K562 (cell line): ENCODE data around the gene RABIF. TPM values are rescaled to one million over a fixed set of nuclear protein-coding genes. Genes with fewer than 3 reads are reported as not detected.

Experiments
- ADNP ChIP-seq: fragments of 200-800 bp; sonication (Bioruptor generic); IDR thresholded peaks from 2 replicates; pipeline ENCODE4 v1.6.1; 2016; ENCODE audit warnings: missing genetic modification characterization, missing compliant biosample characterization
- CBX2 ChIP-seq: fragments of 200-600 bp; sonication (generic); IDR thresholded peaks from one replicate; pipeline ENCODE4 v1.6.1; 2012; ENCODE audit warnings: mild to moderate bottlenecking, low read length, inconsistent platforms; ENCODE audit not compliant: insufficient read depth, poor library complexity, severe bottlenecking
- CTCFL ChIP-seq: IDR thresholded peaks from 2 replicates; pipeline ENCODE4 v1.6.1; 2011; ENCODE audit warnings: borderline replicate concordance, low read depth, mild to moderate bottlenecking, moderate library complexity, low read length; ENCODE audit not compliant: insufficient read depth, poor library complexity, severe bottlenecking
- HMGN3 ChIP-seq: IDR thresholded peaks from 2 replicates; pipeline ENCODE4 v1.6.1; 2011; ENCODE audit warnings: borderline replicate concordance, low read depth, mild to moderate bottlenecking, mixed read lengths, low read length; ENCODE audit not compliant: insufficient read length; ENCODE audit errors: extremely low read depth
- PPARD ChIP-seq: fragments of 250-450 bp; sonication (Bioruptor Pico); IDR thresholded peaks from 2 replicates; pipeline ENCODE4 v1.8.0; 2022; ENCODE audit warnings: inconsistent platforms, mild to moderate bottlenecking, moderate library complexity
- SP2 ChIP-seq: IDR thresholded peaks from 2 replicates; pipeline ENCODE4 v1.6.1; 2011; ENCODE audit warnings: mild to moderate bottlenecking, low read depth, low read length, moderate library complexity; ENCODE audit not compliant: poor library complexity, severe bottlenecking; ENCODE audit errors: extremely low read depth
- TAF15 ChIP-seq: fragments of 200-400 bp; formaldehyde crosslinking; IDR thresholded peaks from 2 replicates; pipeline ENCODE4 v1.6.1; 2017; ENCODE audit warnings: mild to moderate bottlenecking, low read depth, low read length, moderate library complexity
- TEAD1 ChIP-seq, 2 experiments: fragments of 450-650 bp in 1 of 2; sonication (generic) in 1 of 2; formaldehyde crosslinking; IDR thresholded peaks; 2 replicates each; pipeline versions ENCODE4 v1.4.0 to v1.8.0; 2020 to 2022; ENCODE audit warnings: mild to moderate bottlenecking in 2 of 2, missing genetic modification reagents in 1 of 2
- ZNF124 ChIP-seq: sonication (generic); formaldehyde crosslinking; IDR thresholded peaks from 2 replicates; pipeline ENCODE4 v1.8.1; 2022; ENCODE audit warnings: missing genetic modification reagents
- ZNF384 ChIP-seq: IDR thresholded peaks from 2 replicates; pipeline ENCODE4 v1.6.1; 2012; ENCODE audit warnings: low read depth, low read length, improper control_type of control experiment
- ZNF407 ChIP-seq: fragments of 450-650 bp; IDR thresholded peaks from 2 replicates; pipeline ENCODE4 v1.6.1; 2016; ENCODE audit warnings: low read depth
- ZNF740 ChIP-seq, 3 experiments: fragments of 200-800 bp in 1 of 3; sonication (Bioruptor generic) in 1 of 3; sonication (generic) in 1 of 3; formaldehyde crosslinking in 1 of 3; IDR thresholded peaks; 2 replicates each; pipeline versions ENCODE4 v1.6.1 to v1.8.0; 2016 to 2022; ENCODE audit warnings: mild to moderate bottlenecking in 2 of 3, missing compliant biosample characterization in 2 of 3, missing genetic modification characterization in 2 of 3, missing genetic modification reagents in 1 of 3
- polyA plus RNA-seq, 8 experiments: library from polyadenylated mRNA; depleted of rRNA in 4 of 8; stranded (reverse) in 5 of 8; unstranded in 3 of 8; fragments of >200 nt; fragmentation: Nextera tagmentation in 2 of 8; fragmentation: Illumina TruSeq in 1 of 8; extraction: Ambion mirVana in 2 of 8; extraction: Trizol in 1 of 8; gene quantifications; 2 replicates each; pipeline versions ENCODE4 v1.2.1 to v1.2.3, GENCODE V29; 2011 to 2014; ENCODE audit warnings: inconsistent platforms in 1 of 8, missing spikeins in 1 of 8
- total RNA-seq, 7 experiments: library from RNA; depleted of rRNA in 6 of 7; stranded (reverse); fragments of >200 nt in 6 of 7; fragmentation: Illumina TruSeq in 2 of 7; extraction: Trizol in 2 of 7; gene quantifications; 2 replicates each; pipeline versions ENCODE4 v1.2.1 to v1.2.3, GENCODE V29; 2011 to 2021; ENCODE audit warnings: low replicate concordance in 1 of 7

Gene RABIF
- total and polyA plus RNA-seq, 9 of the 15 experiments (the other 6 are each of a cell fraction or from before 2014, with no cell fraction given), result 7.4 to 20.1 (median 11.0) TPM

GRCh38 chr1:202926581-202927491 lies 37.9 kb upstream of the RABIF start, which contains the start of gene KLHL12 (continued):
- TF ChIP-seq ZNF407 (no peak), HMGN3 (peak; percentile 94), SP2 (peak; percentile 28), ZNF384 (peak; percentile 81), PPARD (CRISPR knock-in tag) (no peak), ADNP (tag) (no peak), ZNF124 (CRISPR knock-in tag) (no peak), TEAD1 (CRISPR knock-in tag; IDR thresholded peaks at IDR 0.05) (peak; percentile 68 to 70; a peak in 3 of 4 replicates), CTCFL (peak; percentile 42), ZNF740 (CRISPR knock-in tag; IDR thresholded peaks at IDR 0.05) (peak; percentile 79), ZNF740 (tag; IDR thresholded peaks at IDR 0.05) (peak in 1 of 2 experiments; percentile 71; a peak in 1 of 4 replicates), TAF15 (0 out of 2 replicates have a peak, but pooled peaks have one; percentile 62), CBX2 (no peak)
